ENCODE data around the gene NRP2. TPM values are rescaled to one million over a fixed set of nuclear protein-coding genes. Genes with fewer than 3 reads are reported as not detected.

Gene NRP2
- total RNA-seq, 4 donors from 2014 or later, result 4.0 to 11.5 (median 5.9) TPM

DNA sequence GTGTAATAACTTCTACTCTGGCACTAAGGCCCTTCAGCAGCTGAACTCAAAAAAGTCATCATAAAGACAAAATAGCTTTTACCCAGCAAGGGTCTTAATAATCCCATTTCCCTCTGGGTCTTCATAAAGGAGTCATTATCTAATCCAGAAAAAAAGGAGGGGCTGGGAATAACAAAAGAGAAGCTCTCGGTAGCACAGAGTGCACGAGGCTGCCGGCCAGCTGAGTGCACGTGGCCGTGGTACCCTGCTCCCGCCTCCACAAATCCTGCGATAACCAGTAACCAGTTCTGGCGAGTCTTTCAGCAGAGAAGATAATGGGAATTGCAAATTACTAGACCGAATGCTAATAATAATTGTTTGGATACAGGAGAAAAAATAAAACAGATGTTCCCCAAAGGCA is 7.5 kb downstream of the NRP2 start:
- H3K4me3 ChIP-seq (ENCODE audit: low read depth, poor library complexity, severe bottlenecking), result no peak overlapping the region
- no peak for TF ChIP-seq POLR2A (IDR thresholded peaks at IDR 0.05)
- TF ChIP-seq, protein P1, sequence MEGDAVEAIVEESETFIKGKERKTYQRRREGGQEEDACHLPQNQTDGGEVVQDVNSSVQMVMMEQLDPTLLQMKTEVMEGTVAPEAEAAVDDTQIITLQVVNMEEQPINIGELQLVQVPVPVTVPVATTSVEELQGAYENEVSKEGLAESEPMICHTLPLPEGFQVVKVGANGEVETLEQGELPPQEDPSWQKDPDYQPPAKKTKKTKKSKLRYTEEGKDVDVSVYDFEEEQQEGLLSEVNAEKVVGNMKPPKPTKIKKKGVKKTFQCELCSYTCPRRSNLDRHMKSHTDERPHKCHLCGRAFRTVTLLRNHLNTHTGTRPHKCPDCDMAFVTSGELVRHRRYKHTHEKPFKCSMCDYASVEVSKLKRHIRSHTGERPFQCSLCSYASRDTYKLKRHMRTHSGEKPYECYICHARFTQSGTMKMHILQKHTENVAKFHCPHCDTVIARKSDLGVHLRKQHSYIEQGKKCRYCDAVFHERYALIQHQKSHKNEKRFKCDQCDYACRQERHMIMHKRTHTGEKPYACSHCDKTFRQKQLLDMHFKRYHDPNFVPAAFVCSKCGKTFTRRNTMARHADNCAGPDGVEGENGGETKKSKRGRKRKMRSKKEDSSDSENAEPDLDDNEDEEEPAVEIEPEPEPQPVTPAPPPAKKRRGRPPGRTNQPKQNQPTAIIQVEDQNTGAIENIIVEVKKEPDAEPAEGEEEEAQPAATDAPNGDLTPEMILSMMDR (IDR thresholded peaks at IDR 0.05), result no peak
- intact Hi-C loops (cut with DNase I; ENCODE audit: low total_unique reads), result loop anchor here (10.0 kb wide), 1 partner anchor 1365 kb away; no protein-coding TSS in a partner anchor
- 93 to 94% methylated on average over 9 of the region's 9 CpGs for WGBS, 2 donors
- DNase-seq (ENCODE audit: low spot score in 2 of 2), result no peak

DNA sequence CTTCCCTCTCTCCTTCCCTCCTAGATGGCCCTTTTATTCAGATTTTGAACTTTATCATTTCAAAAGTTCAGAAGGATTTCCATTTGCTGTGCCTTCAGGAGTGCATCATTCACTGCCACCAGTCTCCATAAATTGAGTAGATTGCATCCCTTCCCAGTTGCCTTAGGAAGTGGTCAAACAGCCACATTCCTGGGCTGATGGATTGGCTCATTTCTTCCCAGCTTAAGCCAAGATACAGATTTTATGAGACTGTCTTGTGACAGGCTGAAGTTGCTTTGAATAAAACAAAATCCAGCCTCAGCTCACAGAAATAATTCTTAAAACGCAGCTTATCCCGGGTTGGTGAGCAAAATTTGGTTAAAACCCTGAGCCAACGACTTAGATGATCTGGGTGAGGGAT is 9.8 kb downstream of the NRP2 start:
- TF ChIP-seq, protein P1 (IDR thresholded peaks at IDR 0.05), result no peak
- TF ChIP-seq POLR2A (IDR thresholded peaks at IDR 0.05), result no peak
- intact Hi-C loops (cut with DNase I; ENCODE audit: low total_unique reads), result no loop called here
- no peak overlapping the region for H3K4me3 ChIP-seq (ENCODE audit: low read depth, poor library complexity, severe bottlenecking)

DNA sequence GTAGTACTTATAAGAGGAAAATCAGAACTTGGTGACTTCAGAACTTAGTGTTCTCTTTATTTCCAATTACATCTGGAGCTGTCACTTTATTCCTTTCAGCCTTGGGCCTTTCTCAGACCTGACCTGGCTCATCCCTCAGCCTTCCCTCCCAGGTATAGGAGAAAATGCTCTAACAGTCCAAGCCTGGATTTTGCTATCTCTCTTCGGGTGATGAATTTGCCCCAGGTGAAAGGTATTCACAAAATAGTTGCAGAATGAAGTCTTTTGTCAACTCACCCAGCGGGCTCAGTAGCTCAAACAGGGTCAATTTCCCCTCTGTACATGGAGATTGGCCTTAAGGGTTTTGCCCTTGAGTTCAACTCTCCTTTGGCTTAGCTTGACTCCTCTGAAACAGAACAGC is 12.0 kb downstream of the NRP2 start:
- 92 to 93% methylated on average over 2 of the region's 2 CpGs for whole genome bisulfite sequencing, 2 donors
- intact Hi-C loops (cut with DNase I; ENCODE audit: low total_unique reads), result no loop called here
- H3K4me3 ChIP-seq (ENCODE audit: low read depth, poor library complexity, severe bottlenecking), result no peak overlapping the region
- no peak for DNase-seq (ENCODE audit: low spot score in 2 of 2)
- no peak for TF ChIP-seq POLR2A (IDR thresholded peaks at IDR 0.05)

More for the DNA sequence above, 9.8 kb downstream of the NRP2 start:
- 45 to 74% methylated on average over 3 of the region's 3 CpGs for WGBS, 2 donors
- no peak for DNase-seq (ENCODE audit: low spot score in 2 of 2)

DNA sequence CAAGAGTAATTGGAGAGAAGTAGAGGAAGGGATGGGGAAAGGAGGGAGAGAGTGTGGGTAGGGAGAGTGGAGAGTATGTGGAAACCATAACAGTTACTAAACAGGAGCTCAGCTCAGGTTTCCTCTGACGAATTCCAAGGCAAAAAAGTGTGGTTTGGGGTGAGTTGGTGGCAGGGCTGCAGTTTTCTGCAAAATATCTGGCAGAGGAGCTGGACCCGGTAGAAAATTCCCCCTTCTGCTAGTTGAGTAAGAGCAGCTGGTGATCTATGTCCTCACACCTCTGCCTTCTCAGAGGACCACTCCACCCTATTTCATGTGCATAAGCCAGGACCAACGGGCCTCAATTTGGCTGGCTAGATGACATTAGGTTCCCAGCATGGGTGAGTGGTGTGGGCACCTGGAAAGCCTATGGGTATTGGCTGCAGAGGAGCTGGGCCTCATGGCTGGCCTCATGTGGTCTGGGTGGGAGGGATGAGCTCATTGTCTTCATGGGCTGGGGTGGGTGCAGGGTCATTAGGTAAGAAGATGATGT is 13.2 kb downstream of the NRP2 start:
- TF ChIP-seq, protein P1 (IDR thresholded peaks at IDR 0.05), result no peak
- no peak for TF ChIP-seq POLR2A (IDR thresholded peaks at IDR 0.05)
- intact Hi-C loops (cut with DNase I; ENCODE audit: low total_unique reads), result no loop called here
- WGBS, 2 donors, result 79 to 81% methylated on average over 3 of the region's 3 CpGs
- no peak overlapping the region for H3K4me3 ChIP-seq (ENCODE audit: low read depth, poor library complexity, severe bottlenecking)
- no peak for DNase-seq (ENCODE audit: low spot score in 2 of 2)

DNA sequence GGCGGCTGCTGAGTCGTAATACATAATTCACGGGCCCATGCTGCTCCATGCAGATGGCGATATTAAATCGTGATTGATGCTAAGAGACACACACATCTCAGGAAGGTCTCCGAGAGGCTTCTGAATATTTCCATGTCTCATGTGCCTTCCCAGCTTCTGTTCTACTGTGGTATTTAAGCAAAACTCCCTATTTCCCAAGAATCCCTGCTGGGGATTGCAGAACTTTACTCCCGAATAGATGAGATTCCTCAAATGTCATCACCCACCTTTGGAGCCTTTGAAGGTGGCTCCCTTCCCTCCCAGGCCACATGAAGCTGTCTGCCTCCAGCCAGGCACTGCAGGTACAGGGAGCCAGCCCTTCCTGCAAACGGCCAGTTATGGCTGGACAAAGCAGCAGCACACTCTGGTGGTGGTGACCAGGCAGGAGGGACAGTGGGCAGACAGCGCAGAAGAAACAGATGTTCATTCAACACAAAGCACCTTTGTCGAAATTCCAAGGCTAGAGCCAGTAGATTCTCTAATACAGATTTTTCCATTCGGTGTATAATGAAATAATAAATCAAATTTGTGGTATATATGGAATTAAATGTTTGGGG is 14.1 kb downstream of the NRP2 start:
- TF ChIP-seq, protein P1 (IDR thresholded peaks at IDR 0.05), result no peak
- no peak for TF ChIP-seq POLR2A (IDR thresholded peaks at IDR 0.05)
- H3K4me3 ChIP-seq (ENCODE audit: low read depth, poor library complexity, severe bottlenecking), result no peak overlapping the region
- 82 to 85% methylated on average over 11 of the region's 11 CpGs for WGBS, 2 donors
- DNase-seq (ENCODE audit: low spot score in 2 of 2), result no peak
- intact Hi-C loops (cut with DNase I; ENCODE audit: low total_unique reads), result no loop called here

DNA sequence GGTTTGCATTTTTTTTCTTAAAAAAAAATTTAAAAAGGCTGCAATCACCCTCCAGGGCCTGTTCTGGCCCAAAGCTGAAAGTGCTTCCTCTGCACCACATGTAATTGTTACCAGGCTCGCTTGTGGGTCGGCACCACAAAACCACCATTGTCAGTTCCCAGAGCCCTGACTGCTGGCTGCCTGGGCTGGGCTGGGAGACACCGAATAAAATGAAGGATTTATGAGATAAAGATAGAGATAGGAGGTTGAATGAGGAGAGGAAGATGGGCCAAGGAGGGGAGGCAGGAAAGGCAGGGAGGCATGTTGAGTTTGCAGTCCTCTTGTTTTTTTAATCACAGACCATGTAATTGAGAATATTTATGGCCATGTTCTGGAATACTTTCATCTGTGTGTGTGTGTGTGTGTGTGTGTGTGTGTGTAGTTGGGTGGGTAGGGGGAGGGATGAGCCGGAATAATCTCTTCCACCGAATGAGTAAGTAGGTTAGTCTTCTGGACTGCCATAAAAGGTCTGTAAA is 14.7 kb downstream of the NRP2 start:
- no peak overlapping the region for H3K4me3 ChIP-seq (ENCODE audit: low read depth, poor library complexity, severe bottlenecking)
- WGBS, 2 donors, result 64 to 68% methylated on average over 5 of the region's 5 CpGs
- TF ChIP-seq POLR2A (IDR thresholded peaks at IDR 0.05), result no peak
- TF ChIP-seq, protein P1 (IDR thresholded peaks at IDR 0.05), result no peak
- intact Hi-C loops (cut with DNase I; ENCODE audit: low total_unique reads), result no loop called here
- no peak for DNase-seq (ENCODE audit: low spot score in 2 of 2)
